ENCODE measurements around the gene STK32B. TPM values are rescaled to one million over a fixed set of nuclear protein-coding genes. Genes with fewer than 3 reads are reported as not detected.

Gene STK32B
- polyA plus RNA-seq, 4 donors, result 0.27 to 0.75 (median 0.58) TPM; not detected in 1

DNA sequence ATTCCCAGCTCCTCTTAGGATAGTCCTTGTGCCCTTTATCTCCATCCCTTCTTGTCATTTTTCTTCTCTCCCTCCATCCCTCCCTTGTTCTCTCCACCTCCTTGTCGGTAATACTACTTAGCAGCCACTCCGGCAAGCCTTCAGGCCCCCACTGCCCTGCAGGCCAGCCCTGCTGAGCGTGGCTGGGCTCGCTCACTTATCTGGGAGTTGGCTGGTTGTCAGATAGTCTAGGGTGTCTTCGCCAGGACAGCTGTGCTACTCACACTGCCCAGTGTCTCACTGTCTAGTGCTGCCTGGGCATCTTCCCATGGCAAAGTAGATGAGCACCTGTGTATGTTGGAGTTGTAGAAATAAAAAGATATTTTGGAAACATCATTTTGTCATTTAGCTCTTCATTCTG is 75.0 kb downstream of the STK32B start:
- DNase-seq (no peak), FAIRE-seq (no peak)
- Histone ChIP-seq H3K9me3 (ENCODE audit: control insufficient read depth in 2 of 2, insufficient read depth in 1 of 2, low read depth in 1 of 2, low read length in 1 of 2) (no peaks in the 10 kb centered on the region), H3K4me1 (ENCODE audit: control insufficient read depth in 3 of 3, insufficient read depth in 2 of 3, low read depth in 1 of 3, low read length in 2 of 3) (peaks cover 0 to 4% (median 0%) of the 10 kb centered on the region in 3 donors), H3K27ac (ENCODE audit: low read depth in 1 of 3, low read length in 2 of 3) (no peak overlapping the region), H3K36me3 (ENCODE audit: control insufficient read depth in 3 of 3, insufficient read depth in 2 of 3, low read depth in 1 of 3, low read length in 3 of 3) (no peaks in the 10 kb centered on the region), H3K27me3 (ENCODE audit: control insufficient read depth in 3 of 3, insufficient read depth in 3 of 3, low read length in 3 of 3) (no peaks in the 10 kb centered on the region), H3K4me3 (ENCODE audit: low read depth in 1 of 3, low read length in 3 of 3) (no peak overlapping the region)
- WGBS, 3 donors, result 80 to 91% (median 90%) methylated on average over 5 of the region's 5 CpGs

DNA sequence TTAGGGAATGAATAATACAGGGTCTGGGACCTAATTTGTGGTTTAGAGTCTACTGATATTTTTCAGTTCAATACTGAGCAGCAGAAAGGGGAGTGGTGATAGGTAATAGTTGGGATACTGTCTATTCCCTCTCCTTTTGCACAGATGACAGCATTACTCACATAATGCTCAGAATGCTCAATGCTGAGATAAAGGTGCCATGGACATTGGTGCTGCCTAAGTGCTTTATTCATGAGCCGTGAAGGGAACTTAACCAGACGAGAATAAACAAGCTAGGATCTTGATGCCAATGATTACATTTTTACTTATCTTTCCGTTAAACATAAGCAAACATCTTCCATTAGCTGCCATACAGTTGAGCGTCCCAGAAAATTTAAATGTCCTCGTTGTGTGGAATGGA is 75.6 kb downstream of the STK32B start:
- Histone ChIP-seq H3K36me3 (ENCODE audit: control insufficient read depth in 3 of 3, insufficient read depth in 2 of 3, low read depth in 1 of 3, low read length in 3 of 3) (no peaks in the 10 kb centered on the region), H3K4me3 (ENCODE audit: low read depth in 1 of 3, low read length in 3 of 3) (no peak overlapping the region), H3K4me1 (ENCODE audit: control insufficient read depth in 3 of 3, insufficient read depth in 2 of 3, low read depth in 1 of 3, low read length in 2 of 3) (peaks cover 0 to under 1% (median 0%) of the 10 kb centered on the region in 3 donors), H3K27ac (ENCODE audit: low read depth in 1 of 3, low read length in 2 of 3) (no peak overlapping the region), H3K9me3 (ENCODE audit: control insufficient read depth in 2 of 2, insufficient read depth in 1 of 2, low read depth in 1 of 2, low read length in 1 of 2) (no peaks in the 10 kb centered on the region), H3K27me3 (ENCODE audit: control insufficient read depth in 3 of 3, insufficient read depth in 3 of 3, low read length in 3 of 3) (no peaks in the 10 kb centered on the region)
- DNase-seq (no peak), FAIRE-seq (no peak)
- WGBS, 3 donors, result 69 to 74% (median 71%) methylated on average over 5 of the region's 5 CpGs

DNA sequence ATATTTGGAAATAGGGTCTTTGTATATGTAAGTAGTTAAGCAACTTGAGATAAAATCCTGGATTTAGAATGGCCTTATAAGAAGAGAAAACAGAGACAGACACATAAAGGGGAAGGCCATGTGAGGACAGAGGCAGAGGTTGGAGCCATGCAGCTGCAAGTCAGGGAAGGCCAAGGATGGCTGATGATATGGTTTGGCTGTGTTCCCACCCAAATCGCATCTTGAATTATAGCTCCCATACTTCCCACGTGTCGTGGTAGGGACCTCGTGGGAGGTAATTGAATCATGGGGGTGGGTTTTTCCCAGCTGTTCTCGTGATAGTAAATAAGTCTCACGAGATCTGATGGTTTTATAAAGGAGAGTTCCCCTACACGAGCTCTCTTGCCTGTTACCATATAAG is 76.3 kb downstream of the STK32B start:
- 57 to 68% (median 66%) methylated on average over 7 of the region's 7 CpGs for WGBS, 3 donors

DNA sequence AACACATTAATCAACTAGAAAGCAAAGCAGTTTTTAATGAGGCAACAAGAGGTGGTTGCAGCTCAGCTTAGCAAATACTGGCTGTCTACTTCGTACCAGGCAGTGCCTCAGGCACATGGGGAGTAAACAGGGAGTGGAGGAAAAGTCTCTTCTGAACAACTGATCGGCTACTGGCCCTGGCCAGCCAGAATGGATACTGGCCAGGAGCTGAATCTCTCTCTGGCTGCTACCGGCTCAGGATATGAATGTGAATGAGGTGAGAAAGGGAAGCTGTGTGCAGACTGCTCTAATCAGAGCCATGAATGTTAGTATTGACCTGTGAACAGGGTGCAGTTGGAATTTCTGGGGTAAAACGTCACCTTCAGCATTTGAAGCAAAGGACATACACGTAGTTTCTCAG is 77.3 kb downstream of the STK32B start:
- no peak for DNase-seq
- FAIRE-seq, result no peak
- Histone ChIP-seq H3K27ac (ENCODE audit: low read depth in 1 of 3, low read length in 2 of 3) (no peak overlapping the region), H3K4me1 (ENCODE audit: control insufficient read depth in 3 of 3, insufficient read depth in 2 of 3, low read depth in 1 of 3, low read length in 2 of 3) (no peaks in the 10 kb centered on the region), H3K27me3 (ENCODE audit: control insufficient read depth in 3 of 3, insufficient read depth in 3 of 3, low read length in 3 of 3) (no peaks in the 10 kb centered on the region), H3K9me3 (ENCODE audit: control insufficient read depth in 2 of 2, insufficient read depth in 1 of 2, low read depth in 1 of 2, low read length in 1 of 2) (no peaks in the 10 kb centered on the region), H3K36me3 (ENCODE audit: control insufficient read depth in 3 of 3, insufficient read depth in 2 of 3, low read depth in 1 of 3, low read length in 3 of 3) (no peaks in the 10 kb centered on the region), H3K4me3 (ENCODE audit: low read depth in 1 of 3, low read length in 3 of 3) (no peak overlapping the region)
- WGBS, 3 donors, result 33 to 59% (median 38%) methylated on average over 5 of the region's 5 CpGs

More for the DNA sequence above, 76.3 kb downstream of the STK32B start:
- no peak for FAIRE-seq
- Histone ChIP-seq H3K27ac (ENCODE audit: low read depth in 1 of 3, low read length in 2 of 3) (no peak overlapping the region), H3K27me3 (ENCODE audit: control insufficient read depth in 3 of 3, insufficient read depth in 3 of 3, low read length in 3 of 3) (no peaks in the 10 kb centered on the region), H3K9me3 (ENCODE audit: control insufficient read depth in 2 of 2, insufficient read depth in 1 of 2, low read depth in 1 of 2, low read length in 1 of 2) (no peaks in the 10 kb centered on the region), H3K4me3 (ENCODE audit: low read depth in 1 of 3, low read length in 3 of 3) (no peak overlapping the region), H3K36me3 (ENCODE audit: control insufficient read depth in 3 of 3, insufficient read depth in 2 of 3, low read depth in 1 of 3, low read length in 3 of 3) (no peaks in the 10 kb centered on the region), H3K4me1 (ENCODE audit: control insufficient read depth in 3 of 3, insufficient read depth in 2 of 3, low read depth in 1 of 3, low read length in 2 of 3) (no peaks in the 10 kb centered on the region)
- DNase-seq, result no peak

DNA sequence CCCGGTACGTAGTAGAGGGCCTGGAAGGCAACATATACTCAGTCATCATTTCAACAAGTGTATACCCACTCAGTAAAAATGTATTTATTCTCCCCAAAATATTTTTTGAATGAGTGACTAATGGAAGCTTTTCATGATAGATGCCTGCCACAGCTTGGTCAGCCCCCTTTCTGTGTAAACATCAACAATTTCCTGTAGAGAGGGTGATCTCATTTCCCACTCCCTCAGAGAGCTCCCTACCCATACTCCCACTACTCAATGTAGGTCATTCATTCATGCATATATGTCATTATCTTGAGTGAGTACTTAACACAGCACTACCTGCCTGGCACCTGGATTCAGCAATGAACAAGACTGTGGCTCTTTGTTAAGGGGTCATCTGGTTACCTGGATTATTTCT is 81.9 kb downstream of the STK32B start:
- Histone ChIP-seq H3K27ac (ENCODE audit: low read depth in 1 of 3, low read length in 2 of 3) (no peak overlapping the region), H3K9me3 (ENCODE audit: control insufficient read depth in 2 of 2, insufficient read depth in 1 of 2, low read depth in 1 of 2, low read length in 1 of 2) (no peaks in the 10 kb centered on the region), H3K36me3 (ENCODE audit: control insufficient read depth in 3 of 3, insufficient read depth in 2 of 3, low read depth in 1 of 3, low read length in 3 of 3) (no peaks in the 10 kb centered on the region), H3K4me1 (ENCODE audit: control insufficient read depth in 3 of 3, insufficient read depth in 2 of 3, low read depth in 1 of 3, low read length in 2 of 3) (no peaks in the 10 kb centered on the region), H3K27me3 (ENCODE audit: control insufficient read depth in 3 of 3, insufficient read depth in 3 of 3, low read length in 3 of 3) (no peaks in the 10 kb centered on the region), H3K4me3 (ENCODE audit: low read depth in 1 of 3, low read length in 3 of 3) (no peak overlapping the region)
- no peak for DNase-seq
- no peak for FAIRE-seq
- WGBS, 3 donors, result 71 to 97% (median 96%) methylated on average over 2 of the region's 2 CpGs

DNA sequence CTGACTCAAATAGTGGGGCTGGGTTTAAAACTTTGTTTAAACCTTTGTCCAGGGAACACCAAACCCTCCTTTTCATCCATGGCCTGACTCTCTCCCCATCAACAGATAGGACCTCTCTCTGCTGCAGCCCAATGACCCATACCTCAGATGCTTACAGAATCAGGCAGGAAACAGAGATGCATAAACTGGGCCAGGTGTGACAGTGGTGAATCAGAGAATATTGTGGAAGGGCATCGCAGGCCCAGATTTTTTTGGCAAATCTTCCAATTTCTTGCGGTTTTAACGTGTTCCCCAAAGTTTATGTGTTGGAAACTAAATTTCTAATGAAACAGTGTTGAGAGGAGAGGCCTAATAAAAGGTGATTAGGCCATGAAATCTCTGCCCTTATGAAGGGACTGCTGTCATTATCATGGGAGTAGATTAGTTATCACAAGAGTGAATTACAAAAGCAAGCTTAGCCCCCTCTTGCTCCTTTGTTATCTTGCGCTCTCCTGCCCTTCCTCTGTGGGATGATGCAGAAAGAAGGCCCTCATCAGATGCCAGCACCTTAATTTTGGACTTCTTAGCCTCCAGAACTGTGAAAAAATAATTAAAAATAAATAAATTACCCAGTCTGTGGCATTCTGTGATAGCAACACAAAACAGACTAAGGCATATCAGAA is 82.8 kb downstream of the STK32B start:
- H3K4me3 ChIP-seq (ENCODE audit: low read depth in 1 of 3, low read length in 3 of 3), result no peak overlapping the region
- no peaks in the 10 kb centered on the region for H3K27me3 ChIP-seq (ENCODE audit: control insufficient read depth in 3 of 3, insufficient read depth in 3 of 3, low read length in 3 of 3)
- no peaks in the 10 kb centered on the region for H3K4me1 ChIP-seq (ENCODE audit: control insufficient read depth in 3 of 3, insufficient read depth in 2 of 3, low read depth in 1 of 3, low read length in 2 of 3)
- FAIRE-seq, result no peak
- H3K9me3 ChIP-seq (ENCODE audit: control insufficient read depth in 2 of 2, insufficient read depth in 1 of 2, low read depth in 1 of 2, low read length in 1 of 2), result no peaks in the 10 kb centered on the region
- 77 to 84% (median 80%) methylated on average over 4 of the region's 4 CpGs for WGBS, 3 donors
- DNase-seq, result no peak
- H3K27ac ChIP-seq (ENCODE audit: low read depth in 1 of 3, low read length in 2 of 3), result no peak overlapping the region
- H3K36me3 ChIP-seq (ENCODE audit: control insufficient read depth in 3 of 3, insufficient read depth in 2 of 3, low read depth in 1 of 3, low read length in 3 of 3), result no peaks in the 10 kb centered on the region

DNA sequence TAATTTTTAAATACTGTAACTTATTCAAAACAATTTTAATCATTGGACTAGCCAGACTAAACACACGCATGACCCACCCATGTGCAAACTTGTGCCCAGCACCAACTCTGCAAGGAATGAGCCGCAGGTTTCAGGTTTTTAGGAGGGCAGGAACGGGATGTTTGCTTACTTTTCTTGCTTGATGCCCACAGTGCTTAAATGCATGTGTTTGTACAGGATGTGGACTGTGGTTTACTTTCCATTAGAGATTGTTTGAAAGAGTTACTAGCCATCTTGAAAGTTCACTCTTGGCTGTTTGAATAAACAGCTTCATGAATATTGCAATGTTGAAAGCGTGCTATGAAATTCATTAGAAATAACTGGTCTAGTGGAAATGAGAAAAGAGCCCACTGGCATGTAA is 83.3 kb downstream of the STK32B start:
- no peak overlapping the region for H3K27ac ChIP-seq (ENCODE audit: low read depth in 1 of 3, low read length in 2 of 3)
- DNase-seq (no peak), FAIRE-seq (no peak)
- no peaks in the 10 kb centered on the region for H3K27me3 ChIP-seq (ENCODE audit: control insufficient read depth in 3 of 3, insufficient read depth in 3 of 3, low read length in 3 of 3)
- 77 to 84% (median 78%) methylated on average over 4 of the region's 4 CpGs for WGBS, 3 donors
- no peaks in the 10 kb centered on the region for H3K4me1 ChIP-seq (ENCODE audit: control insufficient read depth in 3 of 3, insufficient read depth in 2 of 3, low read depth in 1 of 3, low read length in 2 of 3)
- no peak overlapping the region for H3K4me3 ChIP-seq (ENCODE audit: low read depth in 1 of 3, low read length in 3 of 3)
- H3K9me3 ChIP-seq (ENCODE audit: control insufficient read depth in 2 of 2, insufficient read depth in 1 of 2, low read depth in 1 of 2, low read length in 1 of 2), result no peaks in the 10 kb centered on the region
- H3K36me3 ChIP-seq (ENCODE audit: control insufficient read depth in 3 of 3, insufficient read depth in 2 of 3, low read depth in 1 of 3, low read length in 3 of 3), result no peaks in the 10 kb centered on the region

DNA sequence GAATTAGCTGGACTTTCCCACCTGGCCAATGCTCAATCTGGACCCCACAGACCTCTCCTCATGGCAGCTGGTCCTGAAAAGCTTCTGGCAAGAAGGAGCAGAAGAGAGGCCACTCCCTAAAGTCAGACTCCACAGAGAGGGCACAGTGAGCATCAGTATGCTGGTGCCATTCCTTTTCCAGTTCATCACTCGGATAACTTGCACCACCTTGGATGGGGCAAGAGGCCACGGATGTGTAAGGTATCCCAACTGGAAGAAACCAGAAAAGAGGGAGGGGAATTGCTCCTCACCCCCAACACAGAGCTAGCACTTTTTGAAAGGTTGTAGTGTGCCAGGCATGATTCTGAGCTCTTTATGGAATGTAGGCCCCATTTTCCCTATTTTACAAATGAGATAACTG is 85.9 kb downstream of the STK32B start:
- no peaks in the 10 kb centered on the region for H3K9me3 ChIP-seq (ENCODE audit: control insufficient read depth in 2 of 2, insufficient read depth in 1 of 2, low read depth in 1 of 2, low read length in 1 of 2)
- DNase-seq (no peak), FAIRE-seq (no peak)
- H3K4me3 ChIP-seq (ENCODE audit: low read depth in 1 of 3, low read length in 3 of 3), result no peak overlapping the region
- no peak overlapping the region for H3K27ac ChIP-seq (ENCODE audit: low read depth in 1 of 3, low read length in 2 of 3)
- WGBS, 3 donors, result 81 to 94% (median 93%) methylated on average over 2 of the region's 2 CpGs
- H3K27me3 ChIP-seq (ENCODE audit: control insufficient read depth in 3 of 3, insufficient read depth in 3 of 3, low read length in 3 of 3), result no peaks in the 10 kb centered on the region
- no peaks in the 10 kb centered on the region for H3K4me1 ChIP-seq (ENCODE audit: control insufficient read depth in 3 of 3, insufficient read depth in 2 of 3, low read depth in 1 of 3, low read length in 2 of 3)
- H3K36me3 ChIP-seq (ENCODE audit: control insufficient read depth in 3 of 3, insufficient read depth in 2 of 3, low read depth in 1 of 3, low read length in 3 of 3), result no peaks in the 10 kb centered on the region

DNA sequence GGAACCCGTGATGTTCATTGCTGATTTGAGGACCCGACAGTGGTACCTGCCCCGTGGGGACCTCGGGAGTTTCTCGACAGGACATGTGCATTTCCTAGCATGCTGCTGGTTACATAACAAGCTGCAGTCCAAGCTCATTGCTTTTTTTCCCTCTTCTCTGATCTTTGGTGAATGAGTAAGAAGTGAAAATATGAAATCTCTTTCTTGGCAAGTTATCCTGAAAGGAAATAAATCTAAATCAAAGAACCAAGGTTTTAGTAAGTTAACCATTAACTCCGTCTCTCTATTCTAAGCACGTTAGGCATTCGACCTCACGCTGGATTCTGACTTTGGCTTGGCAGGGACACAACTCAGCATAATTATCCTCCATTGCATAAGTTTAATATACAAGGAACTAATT is 86.6 kb downstream of the STK32B start:
- FAIRE-seq (no peak), DNase-seq (peak in 1 of 2 donors; percentile 65)
- no peaks in the 10 kb centered on the region for H3K4me1 ChIP-seq (ENCODE audit: control insufficient read depth in 3 of 3, insufficient read depth in 2 of 3, low read depth in 1 of 3, low read length in 2 of 3)
- no peaks in the 10 kb centered on the region for H3K9me3 ChIP-seq (ENCODE audit: control insufficient read depth in 2 of 2, insufficient read depth in 1 of 2, low read depth in 1 of 2, low read length in 1 of 2)
- no peak overlapping the region for H3K27ac ChIP-seq (ENCODE audit: low read depth in 1 of 3, low read length in 2 of 3)
- H3K27me3 ChIP-seq (ENCODE audit: control insufficient read depth in 3 of 3, insufficient read depth in 3 of 3, low read length in 3 of 3), result no peaks in the 10 kb centered on the region
- H3K36me3 ChIP-seq (ENCODE audit: control insufficient read depth in 3 of 3, insufficient read depth in 2 of 3, low read depth in 1 of 3, low read length in 3 of 3), result no peaks in the 10 kb centered on the region
- H3K4me3 ChIP-seq (ENCODE audit: low read depth in 1 of 3, low read length in 3 of 3), result no peak overlapping the region
- WGBS, 3 donors, result 10 to 56% (median 27%) methylated on average over 9 of the region's 9 CpGs
